Keratinocyte (primary cell): Measurements from ENCODE around the gene INHBC. TPM values are rescaled to one million over a fixed set of nuclear protein-coding genes. Genes with fewer than 3 reads are reported as not detected.

ENCODE experiments used
- DNase-seq: peaks from one replicate; pipeline ENCODE4 v3.0.0-alpha.2; 2011; ENCODE audit warnings: low read depth, missing footprints, low spot score
- FAIRE-seq: peaks from 2 replicates; lab custom pipeline; 2011; peaks lifted over from hg19 to GRCh38; lab: Jason Lieb, UNC
- H2AFZ ChIP-seq: 2 replicates; pipeline ENCODE4 v1.6.0; 2012; ENCODE audit warnings: low read length, control low read depth, inconsistent platforms; ENCODE audit not compliant: control insufficient read depth
- H3K27ac ChIP-seq: 2 replicates; pipeline ENCODE4 v1.5.1; 2011; ENCODE audit warnings: low read length; ENCODE audit not compliant: control insufficient read depth, insufficient read depth
- H3K27me3 ChIP-seq: 3 replicates; pipeline ENCODE4 v1.6.0; 2011; ENCODE audit warnings: low read length; ENCODE audit not compliant: control insufficient read depth, insufficient read depth; ENCODE audit errors: extremely low read depth
- H3K36me3 ChIP-seq, 2 experiments: 2 replicates in 1 of 2; 3 replicates in 1 of 2; pipeline ENCODE4 v1.5.1; 2011; ENCODE audit warnings: low read length in 2 of 2, mild to moderate bottlenecking in 1 of 2; ENCODE audit not compliant: control insufficient read depth in 2 of 2, insufficient read depth in 2 of 2; ENCODE audit errors: extremely low read depth in 1 of 2
- H3K4me1 ChIP-seq: 3 replicates; pipeline ENCODE4 v1.5.1; 2011; ENCODE audit warnings: low read length; ENCODE audit not compliant: control insufficient read depth, insufficient read depth; ENCODE audit errors: extremely low read depth
- H3K4me2 ChIP-seq: 3 replicates; pipeline ENCODE4 v1.6.0; 2011; ENCODE audit warnings: low read depth, low read length; ENCODE audit not compliant: control insufficient read depth, insufficient read depth; ENCODE audit errors: extremely low read depth
- H3K4me3 ChIP-seq, 3 experiments: fragments of 200-600 bp in 1 of 3; sonication (generic) in 1 of 3; 2 replicates in 2 of 3; 3 replicates in 1 of 3; pipeline ENCODE4 v1.5.1; 2011 to 2016; ENCODE audit warnings: low read length in 3 of 3, mild to moderate bottlenecking in 3 of 3, control low read depth in 2 of 3, inconsistent platforms in 1 of 3, low read depth in 1 of 3, mixed read lengths in 1 of 3, mixed run types in 1 of 3, moderate library complexity in 1 of 3; ENCODE audit not compliant: control insufficient read depth in 2 of 3, insufficient read depth in 2 of 3; ENCODE audit errors: extremely low read depth in 1 of 3
- H3K79me2 ChIP-seq: 2 replicates; pipeline ENCODE4 v1.6.0; 2012; ENCODE audit warnings: low read length; ENCODE audit not compliant: control insufficient read depth, insufficient read depth
- H3K9ac ChIP-seq: 3 replicates; pipeline ENCODE4 v1.6.0; 2011; ENCODE audit warnings: low read length; ENCODE audit not compliant: control insufficient read depth, insufficient read depth; ENCODE audit errors: extremely low read depth
- H3K9me1 ChIP-seq: 3 replicates; pipeline ENCODE4 v1.6.0; 2011; ENCODE audit warnings: low read length; ENCODE audit not compliant: control insufficient read depth, insufficient read depth; ENCODE audit errors: extremely low read depth
- H3K9me3 ChIP-seq: 2 replicates; pipeline ENCODE4 v1.5.1; 2012; ENCODE audit warnings: low read depth, low read length; ENCODE audit not compliant: control insufficient read depth
- H4K20me1 ChIP-seq: 3 replicates; pipeline ENCODE4 v1.6.0; 2011; ENCODE audit warnings: low read length; ENCODE audit not compliant: control insufficient read depth, insufficient read depth; ENCODE audit errors: extremely low read depth
- CTCF ChIP-seq, 3 experiments: IDR thresholded peaks in 1 of 3; conservative IDR thresholded peaks in 1 of 3; optimal IDR thresholded peaks in 1 of 3; 2 replicates in 2 of 3; 3 replicates in 1 of 3; pipeline versions ENCODE3 to v1.5.1; 2011; ENCODE audit warnings: low read length in 3 of 3, mild to moderate bottlenecking in 3 of 3, moderate library complexity in 2 of 3, control low read depth in 1 of 3, inconsistent platforms in 1 of 3; ENCODE audit not compliant: insufficient read depth in 2 of 3; ENCODE audit errors: extremely low read depth in 1 of 3
- EZH2 ChIP-seq: IDR thresholded peaks from one replicate; pipeline ENCODE4 v1.6.1; 2012; ENCODE audit warnings: inconsistent platforms, mild to moderate bottlenecking, low read length, moderate library complexity
- dilution Hi-C: fragments of 300-500 bp; cut with MboI; formaldehyde crosslinking; loops from one replicate; pipeline ENCODE4 v1.7.0; 2020; ENCODE audit warnings: low sequenced_read_pairs; ENCODE audit not compliant: extremely low pct_ligation_motif_present
- polyA plus RNA-seq, 5 experiments: library from polyadenylated mRNA; depleted of rRNA in 3 of 5; stranded (reverse) in 3 of 5; stranded (forward) in 1 of 5; unstranded in 1 of 5; fragments of >200 nt; gene quantifications; 1 replicate in 1 of 5; 2 replicates in 3 of 5; 3 replicates in 1 of 5; pipeline versions ENCODE4 v1.2.1 to v1.2.3, GENCODE V29; 2011 to 2012; ENCODE audit warnings: missing spikeins in 2 of 5, low read depth in 1 of 5, low replicate concordance in 1 of 5

Gene INHBC
- polyA plus RNA-seq, 1 donor (not counting 4 experiments of a cell fraction or from before 2014, with no cell fraction given), result 0.04 TPM

- Histone ChIP-seq H3K4me3 (no peak overlapping the region), H3K9ac (no peak overlapping the region)
Measured at GRCh38 chr12:57462912-57463253, 28.3 kb downstream of the INHBC start.

GRCh38 chr12:57464569-57464968 lies 30.0 kb downstream of the INHBC start:
- no peak for TF ChIP-seq CTCF (optimal IDR thresholded peaks at IDR 0.05 in 1 of 3, IDR thresholded peaks at IDR 0.05 in 1 of 3, conservative IDR thresholded peaks at IDR 0.05 in 1 of 3; ENCODE audit: extremely low read depth in 1 of 3, insufficient read depth in 2 of 3, low read length in 3 of 3)
- Histone ChIP-seq H3K27ac (no peak overlapping the region), H3K36me3 (no peaks in the 10 kb centered on the region), H3K4me3 (no peak overlapping the region), H3K4me1 (peaks cover 15% of the 10 kb centered on the region), H3K79me2 (no peaks in the 10 kb centered on the region), H2AFZ (no peak overlapping the region), H3K9me3 (no peaks in the 10 kb centered on the region), H3K27me3 (peaks cover 42% of the 10 kb centered on the region), H4K20me1 (no peaks in the 10 kb centered on the region), H3K9ac (no peak overlapping the region), H3K4me2 (no peak overlapping the region), H3K9me1 (no peaks in the 10 kb centered on the region)
- FAIRE-seq (no peak), DNase-seq (no peak)
- dilution Hi-C loops, result no loop called here

More at GRCh38 chr12:57462912-57463253, 28.3 kb downstream of the INHBC start:
- Histone ChIP-seq H3K4me2 (peak overlapping the region; percentile 97), H3K27me3 (peaks cover 34% of the 10 kb centered on the region), H3K36me3 (no peaks in the 10 kb centered on the region), H4K20me1 (no peaks in the 10 kb centered on the region), H3K9me1 (no peaks in the 10 kb centered on the region), H3K9me3 (no peaks in the 10 kb centered on the region), H2AFZ (no peak overlapping the region), H3K27ac (no peak overlapping the region), H3K4me1 (peaks cover 28% of the 10 kb centered on the region), H3K79me2 (no peaks in the 10 kb centered on the region)
- no peak for DNase-seq
- no peak for TF ChIP-seq EZH2
- no peak for TF ChIP-seq CTCF (optimal IDR thresholded peaks at IDR 0.05 in 1 of 3, IDR thresholded peaks at IDR 0.05 in 1 of 3, conservative IDR thresholded peaks at IDR 0.05 in 1 of 3; ENCODE audit: extremely low read depth in 1 of 3, insufficient read depth in 2 of 3, low read length in 3 of 3)
- dilution Hi-C loops, result no loop called here
- FAIRE-seq, result no peak
